GM08714 (cell line): ENCODE results near the gene LTF.
"Not testable (repeated sequence)": the region's sequence is repeated elsewhere in the genome, so short reads cannot be mapped to it uniquely, and the experiment has no call there.

Source experiments
- H3K4me3 ChIP-seq: fragments of 200-500 bp; sonication (Bioruptor generic); 2 replicates; pipeline ENCODE4 v1.5.1; 2014; ENCODE audit warnings: mild to moderate bottlenecking, low read length, inconsistent platforms
- ZNF274 ChIP-seq: IDR thresholded peaks from 2 replicates; pipeline ENCODE4 v1.6.1; 2012; ENCODE audit warnings: mild to moderate bottlenecking, low read depth, low read length

LTF gene

DNA sequence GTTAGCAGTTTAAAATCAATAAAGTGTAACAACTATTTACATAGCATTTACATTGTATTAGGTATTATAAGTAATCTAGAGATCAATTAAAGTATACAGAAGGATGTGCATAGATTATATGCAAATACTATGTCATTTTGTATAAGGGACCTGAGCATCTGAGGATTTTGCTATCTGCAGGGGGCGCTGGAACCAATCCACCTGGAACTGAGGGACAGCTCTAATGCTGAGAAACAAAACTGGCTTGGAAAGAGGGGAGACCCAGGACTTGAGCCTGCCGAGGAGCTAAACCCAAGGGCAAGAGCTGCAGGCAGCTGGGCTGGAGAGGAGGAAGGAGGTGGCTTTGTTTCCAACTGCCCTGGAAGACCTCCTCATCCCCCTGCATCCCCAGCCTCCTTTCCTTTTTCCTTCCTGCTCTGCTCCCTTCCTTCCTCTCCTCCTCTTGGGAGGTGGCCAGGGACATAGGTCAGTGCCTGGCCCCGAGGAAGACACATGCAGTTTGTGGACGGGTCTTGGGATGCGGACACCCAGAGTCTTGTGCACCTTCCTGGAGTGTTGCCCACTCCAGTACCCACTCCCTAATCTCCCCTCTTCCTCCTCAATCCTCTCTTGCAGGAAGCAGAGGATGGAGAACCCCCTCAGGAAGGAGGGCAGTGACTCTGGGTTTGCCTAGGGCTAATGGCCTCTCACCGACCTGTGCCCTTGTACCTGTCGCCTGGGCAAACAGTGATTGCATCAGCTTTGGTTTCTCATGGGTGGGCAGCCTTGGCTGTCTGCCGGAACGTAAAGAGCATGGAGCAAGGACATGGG lies 32.2 kb upstream of the LTF start:
- TF ChIP-seq ZNF274 = no peak
- no peak overlapping the region for H3K4me3 ChIP-seq

DNA sequence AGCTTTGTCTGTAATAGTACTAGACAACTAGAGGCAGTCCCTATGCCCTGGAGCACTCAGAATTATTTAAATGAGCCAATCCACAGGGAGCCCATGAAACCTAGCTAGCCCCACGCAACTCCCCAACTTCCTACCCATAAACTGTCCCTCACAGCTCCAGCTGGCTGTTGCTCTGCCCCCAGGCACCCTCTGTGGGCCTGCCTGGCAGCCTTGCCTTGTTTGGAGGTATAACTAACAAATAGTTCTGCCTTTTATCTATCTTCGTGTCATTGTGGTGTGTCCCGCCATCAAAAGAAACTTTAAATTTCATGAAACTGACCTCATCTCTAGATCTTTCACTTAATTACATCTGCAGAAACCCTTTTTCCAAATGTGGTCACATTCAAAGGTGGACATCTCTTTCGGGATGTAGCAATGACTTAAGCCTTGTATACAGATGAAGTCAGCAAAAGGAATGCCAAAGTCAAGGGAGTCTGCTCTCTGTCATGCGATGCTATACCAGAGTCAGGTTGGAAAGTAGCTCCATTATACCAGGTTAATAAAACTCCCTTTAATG lies 31.3 kb upstream of the LTF start:
- TF ChIP-seq ZNF274 = no peak
- no peak overlapping the region for H3K4me3 ChIP-seq

DNA sequence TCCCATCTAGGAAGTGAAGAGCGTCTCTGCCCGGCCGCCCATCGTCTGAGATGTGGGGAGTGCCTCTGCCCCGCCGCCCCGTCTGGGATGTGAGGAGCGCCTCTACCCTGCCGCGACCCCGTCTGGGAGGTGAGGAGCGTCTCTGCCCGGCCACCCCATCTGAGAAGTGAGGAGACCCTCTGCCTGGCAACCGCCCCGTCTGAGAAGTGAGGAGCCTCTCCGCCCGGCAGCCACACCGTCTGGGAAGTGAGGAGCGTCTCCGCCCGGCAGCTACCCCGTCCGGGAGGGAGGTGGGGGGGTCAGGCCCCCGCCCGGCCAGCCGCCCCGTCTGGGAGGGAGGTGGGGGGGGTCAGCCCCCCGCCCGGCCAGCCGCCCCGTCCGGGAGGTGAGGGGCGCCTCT lies 29.8 kb upstream of the LTF start:
- H3K4me3 ChIP-seq = not testable (repeated sequence)

- no peak for TF ChIP-seq ZNF274
- H3K4me3 ChIP-seq = no peak overlapping the region
Measured at GRCh38 chr3:46492890-46493547, 28.3 kb upstream of the LTF start.

DNA sequence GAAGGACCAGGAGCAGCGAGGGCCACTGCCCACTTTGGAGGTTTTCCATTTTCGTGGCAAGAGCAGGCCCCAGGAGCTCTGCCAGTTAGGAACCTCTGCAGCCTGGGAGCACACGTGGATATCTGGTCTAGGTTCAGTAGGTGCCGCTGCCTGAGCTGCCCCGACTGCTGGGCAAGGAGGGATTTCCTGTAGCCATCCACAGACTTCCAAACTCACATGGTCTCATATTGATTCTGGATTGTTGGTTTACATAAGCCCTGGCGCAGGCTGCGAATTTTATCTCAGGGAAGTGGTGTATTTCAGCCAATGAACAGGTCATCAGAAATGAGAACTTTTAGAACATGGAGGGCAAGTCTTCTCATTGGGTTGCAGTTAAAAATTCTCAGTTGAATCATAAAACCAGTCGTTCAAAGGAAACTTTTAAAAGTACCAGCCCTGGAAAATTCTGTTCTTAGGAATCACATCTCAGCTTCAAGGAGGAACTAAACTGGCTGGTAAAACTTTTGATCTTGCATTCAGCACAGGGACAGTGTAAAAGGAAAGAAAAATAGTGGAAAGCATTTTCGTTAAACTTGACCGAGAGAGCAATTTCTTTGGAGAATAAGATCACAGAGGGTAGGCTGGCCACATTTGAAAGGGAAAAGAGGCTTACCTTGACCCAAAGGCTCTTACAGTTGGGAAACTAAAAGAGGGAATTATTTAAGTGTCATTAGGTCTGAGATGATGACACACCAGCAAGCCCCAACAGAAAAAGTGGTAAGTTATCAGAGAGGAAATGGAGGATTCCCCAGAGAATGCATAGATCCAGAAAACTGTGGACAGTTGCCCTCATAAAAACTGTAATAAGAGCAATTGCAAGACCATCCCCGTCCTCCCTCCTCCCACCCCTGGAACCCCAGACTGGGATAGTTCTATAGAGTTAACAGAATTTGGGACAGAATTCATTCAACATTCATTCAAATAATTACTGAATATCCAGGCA lies 26.7 kb upstream of the LTF start:
- H3K4me3 ChIP-seq = no peak overlapping the region
- TF ChIP-seq ZNF274 = no peak

GRCh38 chr3:46490338-46491084 lies 25.8 kb upstream of the LTF start:
- no peak for TF ChIP-seq ZNF274
- no peak overlapping the region for H3K4me3 ChIP-seq

GRCh38 chr3:46489875-46490274 lies 25.2 kb upstream of the LTF start:
- TF ChIP-seq ZNF274 = no peak
- no peak overlapping the region for H3K4me3 ChIP-seq

DNA sequence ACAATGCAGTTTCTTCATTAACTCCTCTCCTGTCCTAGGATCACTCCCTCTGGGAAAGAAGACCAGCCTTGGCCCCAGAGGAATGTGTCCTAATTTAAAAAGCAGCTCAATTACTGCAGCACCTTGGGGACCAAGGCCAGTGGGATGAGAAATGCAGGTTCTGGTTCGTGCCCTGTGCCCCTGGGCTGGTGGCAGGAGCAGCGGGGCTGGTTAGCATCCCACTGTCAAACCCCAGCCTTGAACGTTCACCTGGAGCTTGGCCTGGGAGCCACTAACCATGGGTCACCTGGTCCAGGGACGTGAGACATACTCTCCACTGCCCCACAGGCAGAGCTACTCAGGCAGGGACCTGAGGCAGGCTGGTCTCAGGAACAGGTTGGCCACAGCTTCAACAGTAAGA lies 24.7 kb upstream of the LTF start:
- TF ChIP-seq ZNF274 = no peak
- no peak overlapping the region for H3K4me3 ChIP-seq

- TF ChIP-seq ZNF274 = no peak
- H3K4me3 ChIP-seq = no peak overlapping the region
Measured at GRCh38 chr3:46488735-46489361, 24.1 kb upstream of the LTF start.

- TF ChIP-seq ZNF274 = no peak
- no peak overlapping the region for H3K4me3 ChIP-seq
Measured at GRCh38 chr3:46485779-46486175, 21.1 kb upstream of the LTF start.

DNA sequence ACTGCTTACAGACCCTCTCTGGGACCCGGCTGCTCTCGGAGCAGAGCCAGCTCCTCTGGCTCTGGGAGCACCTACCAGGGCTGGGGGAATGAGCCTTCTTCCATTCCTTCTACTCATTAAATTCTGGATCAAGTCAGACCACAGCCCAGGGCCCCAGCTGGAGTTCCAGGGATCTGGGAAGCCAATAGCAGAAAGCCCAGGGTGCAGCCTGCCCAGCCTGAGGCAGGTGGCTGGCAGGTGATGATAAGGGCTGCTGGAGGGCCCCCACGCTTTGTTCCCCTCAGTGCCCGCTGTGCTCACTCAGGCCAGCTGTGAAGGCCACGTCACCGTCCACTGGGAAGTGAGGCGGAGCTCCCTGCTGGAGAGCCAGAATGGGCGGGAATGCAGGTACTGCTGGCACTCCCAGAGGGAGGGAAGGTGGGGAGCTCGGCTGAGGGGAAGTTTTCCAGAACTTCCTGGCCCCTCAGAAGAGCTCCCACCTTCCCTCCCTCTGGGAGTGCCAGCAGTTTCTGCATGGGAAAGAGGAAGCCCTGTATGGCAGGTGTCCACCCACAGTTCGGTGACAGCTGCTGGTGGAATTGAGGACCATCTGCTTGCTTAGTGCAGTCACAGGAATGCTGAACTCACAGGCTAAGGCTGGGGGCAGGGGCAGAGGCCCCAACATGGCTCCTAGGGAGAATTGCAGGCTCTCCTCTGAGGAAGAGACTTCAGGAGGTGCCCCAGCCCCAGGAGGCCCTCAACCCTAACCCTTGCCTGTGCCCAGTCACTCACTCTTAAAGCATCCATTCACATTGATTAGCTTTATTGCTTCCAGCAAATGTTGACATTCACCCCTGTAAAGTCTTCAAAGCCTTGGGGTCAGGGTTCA lies 20.4 kb upstream of the LTF start:
- TF ChIP-seq ZNF274 = no peak
- H3K4me3 ChIP-seq = no peak overlapping the region

- H3K4me3 ChIP-seq = no peak overlapping the region
- no peak for TF ChIP-seq ZNF274
Measured at GRCh38 chr3:46484388-46484787, 19.7 kb upstream of the LTF start.
